ENCODE results near the gene CORO1C. TPM values are rescaled to one million over a fixed set of nuclear protein-coding genes. Genes with fewer than 3 reads are reported as not detected.
A peak's percentile ranks its signal among the peaks of the same experiment; 100 is the strongest.

CORO1C gene
- polyA plus RNA-seq, 1 of the 3 experiments (the other 2 are of a cell fraction), result 150 TPM

DNA sequence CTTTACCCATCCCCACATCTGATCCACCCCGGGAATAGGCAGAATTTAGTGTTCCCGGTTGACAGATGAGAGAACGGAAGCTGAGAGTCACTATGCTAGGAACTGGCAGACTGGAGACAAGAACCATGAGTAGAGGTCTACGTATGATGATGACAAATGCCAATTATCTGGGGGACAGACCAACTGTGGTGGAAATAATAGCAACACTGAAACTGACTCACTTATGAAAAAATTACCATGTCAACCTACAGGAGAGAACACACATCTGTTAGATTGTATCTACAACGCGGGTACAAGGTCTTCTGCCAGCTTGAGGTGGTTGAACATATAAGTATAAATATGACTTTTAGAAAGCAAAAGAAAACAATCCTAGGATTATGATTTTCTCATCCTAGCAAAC lies 82.2 kb downstream of the CORO1C start:
- H4K20me1 ChIP-seq (ENCODE audit: insufficient read depth), result no peaks in the 10 kb centered on the region; the same call in 1 of the 2 replicates
- H3K9ac ChIP-seq, result peak overlapping the region; percentile 40; the same call in 1 of the 2 replicates
- no peak overlapping the region for H3K4me3 ChIP-seq (ENCODE audit: low read depth in 2 of 2, low read length in 1 of 2)
- no peak overlapping the region for H2AFZ ChIP-seq (ENCODE audit: low read depth)
- 16% methylated on average over 6 of the region's 6 CpGs for WGBS (ENCODE audit: low lambda C conversion rate)
- H3K27me3 ChIP-seq (ENCODE audit: insufficient read depth), result no peaks in the 10 kb centered on the region
- ChIA-PET POLR2A (no interaction called here), CTCF (interaction anchor here (1.6 to 2.9 kb wide), 2 partner anchors 15 to 155 kb away, joined by 4 to 19 read pairs; no protein-coding TSS in a partner anchor)
- peaks cover 63 to 69% of the 10 kb centered on the region in 2 experiments for H3K36me3 ChIP-seq (replicated peaks in 1 of 2; ENCODE audit: control insufficient read depth in 1 of 2, insufficient read depth in 2 of 2, low read length in 1 of 2)
- no peaks in the 10 kb centered on the region for H3K9me2 ChIP-seq
- peak overlapping the region; percentile 35; the same call in 1 of the 2 replicates for H3K4me2 ChIP-seq
- peaks cover 72% of the 10 kb centered on the region for H3F3A ChIP-seq (replicated peaks; ENCODE audit: insufficient read depth)
- peaks cover 6 to 43% of the 10 kb centered on the region in 2 experiments; a peak in 3 of 4 replicates for H3K4me1 ChIP-seq (ENCODE audit: control insufficient read depth in 1 of 2, insufficient read depth in 2 of 2, low read depth in 1 of 2, low read length in 1 of 2)
- TF ChIP-seq TEAD4 (IDR thresholded peaks at IDR 0.05; ENCODE audit: borderline replicate concordance, insufficient read depth), result no peak
- peak; percentile 59 for TF ChIP-seq JUND (IDR thresholded peaks at IDR 0.05)
- TF ChIP-seq, protein P1, sequence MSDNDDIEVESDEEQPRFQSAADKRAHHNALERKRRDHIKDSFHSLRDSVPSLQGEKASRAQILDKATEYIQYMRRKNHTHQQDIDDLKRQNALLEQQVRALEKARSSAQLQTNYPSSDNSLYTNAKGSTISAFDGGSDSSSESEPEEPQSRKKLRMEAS (IDR thresholded peaks at IDR 0.05; ENCODE audit: low read depth), result no peak; the same call in 1 of the 2 replicates
- no peak for TF ChIP-seq RAD21 (IDR thresholded peaks at IDR 0.05; ENCODE audit: low read length)
- no peak for TF ChIP-seq RFX5 (IDR thresholded peaks at IDR 0.05; ENCODE audit: low read length)
- TF ChIP-seq NFIC (IDR thresholded peaks at IDR 0.05; ENCODE audit: borderline replicate concordance), result 0 out of 2 replicates have a peak, but pooled peaks have one; percentile 59
- no peak for TF ChIP-seq RXRA (IDR thresholded peaks at IDR 0.05; ENCODE audit: borderline replicate concordance, low read depth)
- TF ChIP-seq, protein P2, sequence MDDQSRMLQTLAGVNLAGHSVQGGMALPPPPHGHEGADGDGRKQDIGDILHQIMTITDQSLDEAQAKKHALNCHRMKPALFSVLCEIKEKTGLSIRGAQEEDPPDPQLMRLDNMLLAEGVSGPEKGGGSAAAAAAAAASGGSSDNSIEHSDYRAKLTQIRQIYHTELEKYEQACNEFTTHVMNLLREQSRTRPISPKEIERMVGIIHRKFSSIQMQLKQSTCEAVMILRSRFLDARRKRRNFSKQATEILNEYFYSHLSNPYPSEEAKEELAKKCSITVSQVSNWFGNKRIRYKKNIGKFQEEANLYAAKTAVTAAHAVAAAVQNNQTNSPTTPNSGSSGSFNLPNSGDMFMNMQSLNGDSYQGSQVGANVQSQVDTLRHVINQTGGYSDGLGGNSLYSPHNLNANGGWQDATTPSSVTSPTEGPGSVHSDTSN (IDR thresholded peaks at IDR 0.05), result peak; percentile 80
- no peak for TF ChIP-seq GATA2 (CRISPR knock-in tag; IDR thresholded peaks at IDR 0.05)
- TF ChIP-seq FOXM1 (IDR thresholded peaks at IDR 0.05; ENCODE audit: low read depth), result 0 out of 2 replicates have a peak, but pooled peaks have one; percentile 19
- TF ChIP-seq YY1 (IDR thresholded peaks at IDR 0.05; ENCODE audit: low read depth), result no peak
- no peak for TF ChIP-seq RCOR1 (IDR thresholded peaks at IDR 0.05; ENCODE audit: low read length)
- TF ChIP-seq, protein P3, sequence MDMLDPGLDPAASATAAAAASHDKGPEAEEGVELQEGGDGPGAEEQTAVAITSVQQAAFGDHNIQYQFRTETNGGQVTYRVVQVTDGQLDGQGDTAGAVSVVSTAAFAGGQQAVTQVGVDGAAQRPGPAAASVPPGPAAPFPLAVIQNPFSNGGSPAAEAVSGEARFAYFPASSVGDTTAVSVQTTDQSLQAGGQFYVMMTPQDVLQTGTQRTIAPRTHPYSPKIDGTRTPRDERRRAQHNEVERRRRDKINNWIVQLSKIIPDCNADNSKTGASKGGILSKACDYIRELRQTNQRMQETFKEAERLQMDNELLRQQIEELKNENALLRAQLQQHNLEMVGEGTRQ (IDR thresholded peaks at IDR 0.05; ENCODE audit: borderline replicate concordance, low read depth, low read length), result no peak
- TF ChIP-seq TCF12 (IDR thresholded peaks at IDR 0.05), result peak; percentile 59
- peak in 1 of 2 experiments; percentile 60; a peak in 2 of 4 replicates for TF ChIP-seq EP300 (IDR thresholded peaks at IDR 0.05; ENCODE audit: borderline replicate concordance in 1 of 2, low read depth in 1 of 2, low read length in 1 of 2)
- TF ChIP-seq NRF1 (IDR thresholded peaks at IDR 0.05; ENCODE audit: low read depth, low read length), result no peak
- TF ChIP-seq EZH2phosphoT487 (IDR thresholded peaks at IDR 0.05; ENCODE audit: borderline replicate concordance, low read depth), result no peak
- no peak for TF ChIP-seq ELF1 (IDR thresholded peaks at IDR 0.05)
- TF ChIP-seq REST (IDR thresholded peaks at IDR 0.05; ENCODE audit: low read depth, low read length), result no peak
- no peaks in the 10 kb centered on the region for H3K9me3 ChIP-seq
- no peak for DNase-seq
- H3K27ac ChIP-seq (ENCODE audit: low read depth in 2 of 2, low read length in 1 of 2), result peak overlapping the region; percentile 82 to 87
- peaks cover 63% of the 10 kb centered on the region; the same call in 1 of the 2 replicates for H3K79me2 ChIP-seq (ENCODE audit: insufficient read depth)
